HCEC 1CT (cell line): ENCODE measurements around the gene PSMF1.
"Not testable (repeated sequence)": the region's sequence is repeated elsewhere in the genome, so short reads cannot be mapped to it uniquely, and the experiment has no call there.

Experiments used
- DNase-seq: peaks from one replicate; pipeline ENCODE4 v3.0.0-alpha.2; 2017

The PSMF1 gene

GRCh38 chr20:1122388-1123315 lies 4.2 kb downstream of the PSMF1 start:
- DNase-seq: peak; percentile 48

GRCh38 chr20:1123666-1124065 lies 5.3 kb downstream of the PSMF1 start:
- DNase-seq: no peak

GRCh38 chr20:1124421-1124820 lies 6.0 kb downstream of the PSMF1 start:
- DNase-seq: no peak

- DNase-seq: no peak
Measured at GRCh38 chr20:1125277-1125676, 6.9 kb downstream of the PSMF1 start.

- DNase-seq: no peak
Measured at GRCh38 chr20:1127840-1128239, 9.4 kb downstream of the PSMF1 start.

GRCh38 chr20:1130058-1130694 lies 11.8 kb downstream of the PSMF1 start:
- no peak for DNase-seq

GRCh38 chr20:1130847-1131246 lies 12.4 kb downstream of the PSMF1 start:
- no peak for DNase-seq

GRCh38 chr20:1131354-1131753 lies 13.0 kb downstream of the PSMF1 start:
- DNase-seq: no peak

- DNase-seq: no peak
Measured at GRCh38 chr20:1134355-1134754, 16.0 kb downstream of the PSMF1 start.

- no peak for DNase-seq
Measured at GRCh38 chr20:1134836-1135235, 16.4 kb downstream of the PSMF1 start.

GRCh38 chr20:1137236-1137635 lies 18.8 kb downstream of the PSMF1 start:
- no peak for DNase-seq

- no peak for DNase-seq
Measured at GRCh38 chr20:1144401-1145172, 26.2 kb downstream of the PSMF1 start.

GRCh38 chr20:1146957-1147356 lies 28.6 kb downstream of the PSMF1 start:
- DNase-seq: no peak

GRCh38 chr20:1149812-1150211 lies 31.4 kb downstream of the PSMF1 start:
- DNase-seq: not testable (repeated sequence)

- DNase-seq: peak; percentile 5
Measured at GRCh38 chr20:1150218-1150617, 31.8 kb downstream of the PSMF1 start.

- no peak for DNase-seq
Measured at GRCh38 chr20:1150968-1151367, 32.6 kb downstream of the PSMF1 start.

GRCh38 chr20:1154226-1154625 lies 35.8 kb downstream of the PSMF1 start:
- DNase-seq: no peak

- DNase-seq: no peak
Measured at GRCh38 chr20:1154691-1155090, 36.3 kb downstream of the PSMF1 start.

- DNase-seq: no peak
Measured at GRCh38 chr20:1155342-1155741, 36.9 kb downstream of the PSMF1 start.

GRCh38 chr20:1160496-1160895 lies 42.1 kb downstream of the PSMF1 start:
- DNase-seq: no peak

- DNase-seq: no peak
Measured at GRCh38 chr20:1160991-1161390, 42.6 kb downstream of the PSMF1 start.

- DNase-seq: no peak
Measured at GRCh38 chr20:1163105-1163504, 44.7 kb downstream of the PSMF1 start.

- no peak for DNase-seq
Measured at GRCh38 chr20:1163653-1164052, 45.3 kb downstream of the PSMF1 start.

GRCh38 chr20:1164871-1165270 lies 46.5 kb downstream of the PSMF1 start:
- DNase-seq: no peak
